Peyer's patch (tissue), 4 donors: ENCODE results near the gene CAMSAP3. TPM values are rescaled to one million over a fixed set of nuclear protein-coding genes. Genes with fewer than 3 reads are reported as not detected.
A peak's percentile ranks its signal among the peaks of the same experiment; 100 is the strongest.

ENCODE experiments used
- DNase-seq, 3 donors: peaks; one replicate each; pipeline ENCODE4 v3.0.0-alpha.2; 2017 to 2019
- H3K27ac ChIP-seq, 4 donors: fragments of 200-600 bp; sonication (generic); one replicate each; pipeline ENCODE4 v1.5.1; 2016 to 2019
- H3K27me3 ChIP-seq, 2 donors: fragments of 200-600 bp; sonication (generic); one replicate each; pipeline ENCODE4 v1.5.1; 2019
- H3K36me3 ChIP-seq, 3 donors: fragments of 200-600 bp; sonication (generic); one replicate each; pipeline ENCODE4 v1.5.1; 2016 to 2019
- H3K4me1 ChIP-seq, 4 donors: fragments of 200-600 bp; sonication (generic); one replicate each; pipeline ENCODE4 v1.5.1; 2016 to 2019
- H3K4me3 ChIP-seq, 4 donors: fragments of 200-600 bp; sonication (generic); 1 replicate in 3 of 4; 2 replicates in 1 of 4; pipeline ENCODE4 v1.5.1; 2016 to 2019; ENCODE audit warnings: mild to moderate bottlenecking in 1 of 4
- H3K9me3 ChIP-seq, 4 donors: fragments of 200-600 bp; sonication (generic); one replicate each; pipeline ENCODE4 v1.5.1; 2016 to 2019; ENCODE audit warnings: mild to moderate bottlenecking in 1 of 4
- CTCF ChIP-seq, 6 experiments: fragments of 450-650 bp in 4 of 6; fragments of 200-600 bp in 2 of 6; sonication (generic) in 1 of 6; IDR thresholded peaks; one replicate each; pipeline ENCODE4 v1.5.1; 2017 to 2019; ENCODE audit warnings: antibody characterized with exemption in 6 of 6, mild to moderate bottlenecking in 3 of 6, moderate library complexity in 1 of 6
- POLR2A ChIP-seq, 2 donors: fragments of 450-650 bp; IDR thresholded peaks; one replicate each; pipeline ENCODE4 v1.5.1; 2017; ENCODE audit warnings: antibody characterized with exemption in 2 of 2, mild to moderate bottlenecking in 2 of 2, moderate library complexity in 2 of 2
- total RNA-seq, 4 donors: library from RNA; depleted of rRNA; stranded (reverse); fragments of >200 nt; gene quantifications; one replicate each; pipeline ENCODE4 v1.1.0, GENCODE V29; 2016

Gene CAMSAP3
- total RNA-seq, 4 donors from 2014 or later: 24.8 to 71.7 (median 60.3) TPM

GRCh38 chr19:7650148-7650547 lies 54.5 kb downstream of the CAMSAP3 start:
- no peak for TF ChIP-seq CTCF (IDR thresholded peaks at IDR 0.05)
- no peak for TF ChIP-seq POLR2A (IDR thresholded peaks at IDR 0.05)
- Histone ChIP-seq H3K9me3 (no peaks in the 10 kb centered on the region), H3K4me3 (no peak overlapping the region)

GRCh38 chr19:7652061-7652641 lies 56.5 kb downstream of the CAMSAP3 start:
- Histone ChIP-seq H3K27me3 (no peaks in the 10 kb centered on the region), H3K4me1 (peaks cover 0 to 9% (median 0%) of the 10 kb centered on the region in 4 donors), H3K27ac (peak overlapping the region; percentile 26 to 52 (median 42)), H3K4me3 (peak overlapping the region in 3 of 4 donors; percentile 21 to 36 (median 22)), H3K36me3 (peaks cover 0 to 6% (median 0%) of the 10 kb centered on the region in 3 donors), H3K9me3 (no peaks in the 10 kb centered on the region)
- peak; percentile 93 to 99 (median 97) for TF ChIP-seq CTCF (IDR thresholded peaks at IDR 0.05)
- no peak for TF ChIP-seq POLR2A (IDR thresholded peaks at IDR 0.05)
- DNase-seq: peak; percentile 74 to 92 (median 87)

More at GRCh38 chr19:7650148-7650547, 54.5 kb downstream of the CAMSAP3 start:
- Histone ChIP-seq H3K27ac (no peak overlapping the region), H3K4me1 (peaks cover 0 to 9% (median 0%) of the 10 kb centered on the region in 4 donors), H3K27me3 (no peaks in the 10 kb centered on the region), H3K36me3 (peaks cover 0 to 19% (median 0%) of the 10 kb centered on the region in 3 donors)
- DNase-seq: no peak

GRCh38 chr19:7654401-7654800 lies 58.7 kb downstream of the CAMSAP3 start:
- H3K27ac ChIP-seq: no peak overlapping the region
- no peaks in the 10 kb centered on the region for H3K9me3 ChIP-seq
- H3K36me3 ChIP-seq: no peaks in the 10 kb centered on the region
- peaks cover 0 to 9% (median 0%) of the 10 kb centered on the region in 4 donors for H3K4me1 ChIP-seq
- no peak for TF ChIP-seq POLR2A (IDR thresholded peaks at IDR 0.05)
- TF ChIP-seq CTCF (IDR thresholded peaks at IDR 0.05): no peak
- H3K4me3 ChIP-seq: no peak overlapping the region
- no peaks in the 10 kb centered on the region for H3K27me3 ChIP-seq
- no peak for DNase-seq

GRCh38 chr19:7655581-7655980 lies 59.9 kb downstream of the CAMSAP3 start:
- H3K27me3 ChIP-seq: no peaks in the 10 kb centered on the region
- H3K4me3 ChIP-seq: no peak overlapping the region
- no peak overlapping the region for H3K27ac ChIP-seq
- no peaks in the 10 kb centered on the region for H3K9me3 ChIP-seq
- no peaks in the 10 kb centered on the region for H3K36me3 ChIP-seq
- TF ChIP-seq CTCF (IDR thresholded peaks at IDR 0.05) (no peak), POLR2A (IDR thresholded peaks at IDR 0.05) (no peak)
- H3K4me1 ChIP-seq: peaks cover 0 to 9% (median 0%) of the 10 kb centered on the region in 4 donors
- DNase-seq: no peak

- DNase-seq: no peak
- no peak overlapping the region for H3K4me3 ChIP-seq
- H3K4me1 ChIP-seq: peaks cover 0 to 2% (median 0%) of the 10 kb centered on the region in 4 donors
- no peaks in the 10 kb centered on the region for H3K27me3 ChIP-seq
- TF ChIP-seq CTCF (IDR thresholded peaks at IDR 0.05) (no peak), POLR2A (IDR thresholded peaks at IDR 0.05) (no peak)
- no peak overlapping the region for H3K27ac ChIP-seq
- no peaks in the 10 kb centered on the region for H3K36me3 ChIP-seq
- no peaks in the 10 kb centered on the region for H3K9me3 ChIP-seq
Measured at GRCh38 chr19:7657131-7657751, 61.6 kb downstream of the CAMSAP3 start.
